ENCODE results near the gene NR6A1.

GRCh38 chr9:124599121-124599795 lies 171.9 kb downstream of the NR6A1 start:
- TF ChIP-seq CTCF (IDR thresholded peaks at IDR 0.05; ENCODE audit: low read depth, low read length, poor library complexity, severe bottlenecking): no peak
- no peak for TF ChIP-seq EZH2phosphoT487 (IDR thresholded peaks at IDR 0.05; ENCODE audit: borderline replicate concordance, low read length)
